Suppressor macrophage treated with lipopolysaccharide for 4 hours (primary cell): ENCODE measurements around the gene CABP5.
"Not testable (repeated sequence)": the region's sequence is repeated elsewhere in the genome, so short reads cannot be mapped to it uniquely, and the experiment has no call there.

Source experiments
- DNase-seq: peaks from one replicate; pipeline ENCODE4 v3.0.0-alpha.2; 2020

Gene CABP5

GRCh38 chr19:48043675-48044258 lies at the start of gene CABP5:
Gene CABP5 (minus strand): TSS chr19:48044079. CDS start chr19:48043922, 157 bp downstream.
- DNase-seq, result no peak

DNA sequence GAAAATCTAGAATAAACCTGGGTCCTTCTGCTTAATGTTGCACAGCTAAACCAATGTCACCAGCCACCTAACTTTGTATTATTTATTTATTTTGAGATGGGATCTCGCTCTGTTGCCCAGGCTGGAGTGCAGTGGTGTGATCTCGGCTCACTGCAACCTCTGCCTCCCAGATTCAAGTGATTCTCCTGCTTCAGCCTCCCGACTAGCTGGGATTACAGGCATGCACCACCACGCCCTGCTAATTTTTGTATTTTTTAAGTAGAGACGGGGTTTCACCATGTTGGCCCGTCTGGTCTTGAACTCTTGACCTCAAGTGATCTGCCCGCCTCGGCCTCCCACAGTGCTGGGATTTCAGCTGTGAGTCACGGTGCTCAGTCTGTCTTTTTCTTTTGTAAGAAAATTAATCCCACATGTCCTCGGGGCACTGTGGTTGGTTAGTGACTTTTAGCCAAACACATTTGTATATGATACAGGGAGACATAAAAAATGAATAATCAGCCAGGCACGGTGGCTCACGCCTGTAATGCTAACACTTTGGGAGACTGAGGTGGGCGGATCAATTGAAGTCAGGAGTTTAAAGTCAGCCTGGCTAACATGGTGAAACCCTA lies 47.3 kb upstream of the CABP5 start:
- not testable (repeated sequence) for DNase-seq

- DNase-seq, result no peak
Observed at GRCh38 chr19:48090281-48090802, 46.5 kb upstream of the CABP5 start.

DNA sequence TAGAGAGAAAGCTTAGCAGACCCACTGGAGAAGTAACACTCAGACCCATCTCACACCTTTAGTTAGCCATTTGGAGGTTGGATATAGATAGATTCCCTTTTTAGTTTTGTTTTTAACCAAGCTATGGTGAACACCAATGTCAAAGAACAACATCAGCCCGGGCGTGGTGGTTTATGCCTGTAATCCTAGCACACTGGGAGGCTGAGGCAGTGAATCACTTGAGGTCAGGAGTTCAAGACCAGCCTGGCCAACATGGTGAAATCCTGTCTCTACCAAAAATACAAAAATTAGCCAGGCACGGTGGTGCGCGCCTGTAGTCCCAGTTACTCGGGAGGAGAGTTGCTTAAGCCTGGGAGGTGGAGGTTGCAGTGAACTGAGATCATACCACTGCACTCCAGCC lies 45.1 kb upstream of the CABP5 start:
- not testable (repeated sequence) for DNase-seq

DNA sequence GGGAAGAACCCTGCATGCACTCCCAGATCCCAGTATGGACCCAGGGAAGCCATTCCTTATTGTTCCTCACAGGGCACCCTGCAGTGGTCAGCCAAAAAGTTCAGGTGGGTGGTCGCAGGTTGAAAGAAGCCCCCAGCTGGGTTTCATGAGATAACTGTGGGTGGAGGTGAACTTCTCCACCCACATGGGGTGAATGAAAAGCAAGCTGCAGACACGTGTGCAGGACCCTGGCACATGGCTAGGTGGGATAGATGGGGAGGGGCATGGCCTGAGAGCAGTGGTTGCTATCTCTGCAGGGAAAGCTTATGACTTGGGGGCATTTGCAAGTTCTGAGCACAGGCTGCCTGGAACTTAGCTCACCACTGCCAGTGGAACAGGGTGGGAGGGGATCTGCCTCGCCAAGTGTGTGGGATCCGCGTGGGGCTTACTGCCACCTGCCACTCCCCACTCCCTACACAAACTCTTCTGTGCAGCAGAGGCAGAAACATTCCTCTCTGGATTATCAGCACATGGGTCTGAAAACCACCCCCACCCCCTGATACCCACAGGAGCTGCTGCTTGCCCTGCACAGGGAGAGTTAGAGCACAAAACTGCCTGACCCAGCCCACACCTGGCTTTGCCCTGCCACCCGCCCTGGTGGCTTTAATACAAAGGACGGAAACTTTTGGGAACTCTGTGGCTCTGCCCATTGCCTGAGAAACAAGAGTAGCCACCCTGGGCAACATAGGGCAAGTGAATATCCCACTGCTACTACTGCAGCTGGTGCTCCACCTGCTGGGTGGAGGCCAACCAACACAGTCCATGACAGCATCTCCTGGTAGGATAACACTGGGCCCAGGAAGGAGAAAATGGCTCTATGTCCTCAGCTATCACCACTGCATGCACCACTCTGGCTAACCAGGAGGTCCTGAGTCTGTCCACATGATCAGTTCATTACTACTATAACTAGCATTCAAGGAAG lies 42.3 kb upstream of the CABP5 start:
- DNase-seq, result no peak

DNA sequence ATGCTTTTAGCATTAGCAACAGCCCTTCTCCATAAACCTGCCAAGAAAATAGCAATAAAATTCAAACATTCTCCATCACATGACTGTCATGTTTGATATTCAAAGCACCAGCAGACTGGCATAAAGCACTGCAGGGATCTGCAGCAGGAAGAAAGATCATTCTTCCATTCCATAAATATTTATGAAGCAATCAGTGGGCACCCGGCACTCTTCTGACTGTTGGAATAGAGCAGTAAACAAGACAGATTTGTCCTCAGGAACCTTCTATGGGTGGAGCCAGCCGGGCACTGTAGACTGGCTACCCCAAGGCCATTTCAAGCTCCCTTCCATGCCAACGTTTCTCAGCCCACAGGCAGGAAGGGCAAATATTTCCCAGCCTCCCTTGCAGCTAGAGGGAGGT lies 41.2 kb upstream of the CABP5 start:
- no peak for DNase-seq

- no peak for DNase-seq
Observed at GRCh38 chr19:48081106-48081505, 37.2 kb upstream of the CABP5 start.

DNA sequence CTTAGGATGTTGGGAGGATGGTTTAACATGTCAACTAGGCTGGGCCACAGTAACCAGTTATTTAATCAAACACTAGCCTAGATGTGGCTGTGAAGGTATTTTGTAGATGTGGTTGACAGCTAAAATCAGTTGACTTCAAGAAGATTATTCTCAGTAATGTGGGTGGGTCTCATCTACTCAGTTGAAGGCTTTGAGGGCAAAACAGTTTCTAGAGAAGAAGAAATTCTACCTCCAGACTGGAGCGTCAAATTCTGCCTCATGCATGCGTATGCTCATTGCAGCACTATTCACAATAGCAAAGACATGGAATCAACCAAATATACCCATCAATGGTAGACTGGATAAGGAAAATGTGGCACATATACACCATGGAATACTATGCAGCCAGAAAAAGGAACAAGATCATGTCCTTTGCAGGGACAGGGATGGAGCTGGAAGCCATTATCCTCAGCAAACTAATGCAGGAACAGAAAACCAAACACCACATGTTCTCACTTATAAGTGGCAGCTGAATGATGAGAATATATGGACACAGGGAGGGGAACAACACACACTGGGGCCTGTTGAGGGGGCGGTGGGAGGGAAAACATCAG lies 26.4 kb upstream of the CABP5 start:
- not testable (repeated sequence) for DNase-seq

- DNase-seq, result no peak
Observed at GRCh38 chr19:48069435-48069834, 25.6 kb upstream of the CABP5 start.

- no peak for DNase-seq
Observed at GRCh38 chr19:48064509-48064908, 20.6 kb upstream of the CABP5 start.

GRCh38 chr19:48061401-48062344 lies 17.8 kb upstream of the CABP5 start:
- no peak for DNase-seq

- no peak for DNase-seq
Observed at GRCh38 chr19:48060381-48060780, 16.5 kb upstream of the CABP5 start.

DNA sequence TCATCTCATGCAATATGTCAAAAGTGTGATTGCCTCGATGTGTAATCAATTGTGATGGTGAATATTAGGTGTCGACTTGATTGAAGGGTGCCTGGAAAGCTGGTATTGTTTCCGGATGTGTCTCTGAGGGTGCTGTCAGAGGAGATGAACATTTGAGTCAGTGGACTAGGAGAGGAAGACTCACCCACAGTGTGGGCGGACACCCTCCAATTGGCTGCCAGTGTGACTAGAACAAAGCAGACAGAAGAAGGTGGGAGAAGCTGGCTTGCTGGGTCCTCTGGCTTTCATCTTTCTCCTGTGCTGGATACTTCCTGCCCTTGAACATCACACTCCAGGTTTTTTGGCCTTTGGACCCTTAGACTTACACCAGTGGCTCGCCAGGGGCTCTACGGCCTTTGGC lies 15.5 kb upstream of the CABP5 start:
- DNase-seq, result no peak

DNA sequence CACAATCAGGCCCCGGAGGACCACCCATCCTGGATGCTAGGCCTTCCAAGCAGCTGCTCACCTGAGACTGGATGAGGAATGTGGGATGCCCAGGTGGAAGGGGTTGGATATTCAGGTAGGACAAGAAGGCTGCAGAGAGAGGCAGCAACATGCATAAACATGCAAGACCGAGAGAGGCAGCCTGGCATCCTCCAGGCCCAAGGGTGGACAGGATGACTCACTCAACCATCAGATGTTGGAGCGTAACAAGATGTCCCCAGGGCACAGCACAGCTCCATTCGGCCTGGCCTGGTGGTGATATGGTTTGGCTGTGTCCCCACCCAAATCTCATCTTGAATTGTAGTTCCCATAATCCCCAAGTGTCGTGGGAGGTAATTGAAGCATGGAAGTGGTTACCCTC lies 10.0 kb upstream of the CABP5 start:
- DNase-seq, result no peak

GRCh38 chr19:48053076-48053475 lies 9.2 kb upstream of the CABP5 start:
- no peak for DNase-seq

DNA sequence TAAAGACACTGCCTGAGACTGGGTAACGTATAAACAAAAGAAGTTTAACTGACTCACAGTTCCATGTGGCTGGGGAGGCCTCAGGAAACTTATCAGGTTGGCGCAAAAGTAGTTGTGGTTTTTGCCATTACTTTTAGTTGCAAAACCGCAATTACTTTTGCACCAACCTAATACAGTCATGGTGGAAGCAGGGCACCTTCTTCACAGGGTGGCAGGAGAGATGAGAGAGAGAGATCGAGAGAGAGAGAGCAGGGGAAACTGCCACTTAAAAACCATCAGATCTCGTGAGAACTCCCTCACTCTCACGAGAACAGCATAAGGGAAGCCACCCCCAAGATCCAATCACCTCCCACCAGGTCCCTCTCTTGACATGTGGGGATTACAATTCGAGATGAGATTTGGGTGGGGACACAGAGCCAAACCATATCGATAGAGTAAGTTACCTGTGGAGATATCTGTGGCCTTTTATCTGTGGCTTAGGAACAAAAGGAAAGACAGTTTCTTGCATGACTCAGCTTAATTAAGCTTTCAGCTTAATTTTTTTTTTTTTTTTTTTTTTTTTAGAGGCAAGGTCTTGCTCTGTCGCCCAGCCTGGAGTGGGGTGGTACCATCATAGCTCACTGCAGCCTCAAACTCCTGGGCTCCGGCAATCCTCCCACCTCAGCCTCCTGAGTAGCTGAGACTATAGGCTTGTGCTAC lies 7.6 kb upstream of the CABP5 start:
- DNase-seq, result no peak

DNA sequence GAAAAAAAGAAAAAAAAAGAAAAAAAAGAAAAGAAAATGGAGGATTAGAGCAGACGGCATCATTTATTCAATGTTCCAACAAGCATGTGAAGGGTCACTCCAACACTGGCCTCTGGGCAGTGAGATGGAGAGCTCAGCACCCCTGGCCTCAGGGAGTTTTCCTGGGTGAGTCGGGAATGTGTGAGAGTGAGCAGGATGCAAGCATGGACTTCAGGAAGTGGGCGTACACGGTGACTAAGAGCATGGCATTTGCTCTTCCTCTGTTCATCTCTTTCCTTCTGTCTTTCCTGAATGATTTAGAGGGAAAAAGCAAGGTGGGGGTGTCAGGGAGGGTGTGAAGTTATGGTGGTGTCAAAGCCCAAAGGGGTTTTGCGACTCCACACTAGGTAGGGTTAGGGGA lies 682 bp upstream of the CABP5 start:
- no peak for DNase-seq

DNA sequence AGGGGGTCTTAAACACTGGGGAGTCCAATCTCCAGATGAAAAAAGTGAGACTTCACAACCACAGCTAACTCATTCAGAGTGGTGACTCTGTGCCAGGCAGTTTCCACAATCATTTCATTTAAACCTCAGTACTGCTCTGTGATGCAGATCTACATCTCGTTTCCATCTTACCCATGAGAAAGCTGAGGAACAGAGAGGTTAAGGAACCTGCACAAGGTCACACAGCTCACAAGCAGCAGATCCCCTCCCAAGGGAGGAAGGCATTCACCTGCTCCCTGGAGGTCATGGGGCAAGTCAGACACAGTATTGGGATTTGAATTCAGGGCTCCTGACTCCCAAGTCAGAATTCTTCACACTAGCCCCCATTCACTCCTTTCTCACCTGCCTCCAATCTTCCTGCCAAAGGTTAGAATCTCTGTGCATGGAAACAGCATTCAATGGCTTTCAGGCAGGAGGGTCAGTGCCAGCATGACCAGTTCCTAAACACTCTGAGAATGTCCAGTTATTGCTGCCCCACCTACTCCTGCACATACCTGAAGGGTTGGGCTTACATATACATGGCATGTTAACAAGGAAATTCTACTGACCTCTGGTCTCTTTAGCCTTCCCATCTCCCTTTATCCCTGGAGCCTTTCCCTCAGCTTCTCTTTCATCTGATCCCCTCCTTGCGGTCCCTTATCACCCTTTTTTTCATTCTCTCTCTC lies 1.9 kb downstream of the CABP5 start:
- no peak for DNase-seq

DNA sequence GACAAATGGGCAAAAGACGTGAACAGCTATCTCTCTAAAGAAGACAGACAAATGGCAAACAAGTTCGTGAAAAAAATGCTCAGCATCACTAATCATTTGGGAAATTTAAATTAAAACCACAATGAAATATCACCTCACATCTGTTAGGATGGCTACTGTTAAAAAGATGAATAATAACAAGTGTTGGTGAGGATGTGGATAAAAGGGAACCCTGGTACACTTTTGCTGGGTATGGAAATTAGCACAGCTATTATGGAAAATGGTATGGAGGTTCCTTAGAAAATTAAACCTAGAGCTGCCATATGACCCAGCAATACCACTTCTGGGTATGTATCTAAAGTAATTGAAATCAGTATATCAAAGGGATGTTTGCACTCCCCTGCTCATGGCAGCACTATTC lies 7.1 kb downstream of the CABP5 start:
- no peak for DNase-seq

- no peak for DNase-seq
Observed at GRCh38 chr19:48033604-48034003, 10.3 kb downstream of the CABP5 start.

GRCh38 chr19:48030073-48030472 lies 13.8 kb downstream of the CABP5 start:
- no peak for DNase-seq
